ENCODE data around the gene FBXL17. TPM values are rescaled to one million over a fixed set of nuclear protein-coding genes. Genes with fewer than 3 reads are reported as not detected.

The FBXL17 gene
- total RNA-seq, 1 experiment from 2014 or later = 5.3 TPM

DNA sequence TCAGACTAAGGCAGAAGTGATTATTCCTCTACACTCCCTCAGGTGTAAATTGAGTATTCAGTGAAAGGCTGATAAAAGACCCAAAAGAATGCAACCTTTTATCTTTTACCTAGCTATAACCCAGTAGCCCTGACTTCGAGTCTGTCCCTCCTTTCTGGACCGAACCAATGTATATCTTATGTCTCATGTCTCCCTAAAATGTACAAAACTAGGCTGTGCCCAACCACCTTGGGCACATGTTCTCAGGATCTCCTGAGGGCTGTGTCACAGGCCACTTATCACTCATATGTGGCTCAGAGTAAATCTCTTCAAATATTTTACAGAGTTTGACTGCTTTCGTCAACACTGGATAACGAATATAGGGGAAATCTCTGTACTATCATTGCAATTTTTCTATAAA, 12.7 kb downstream of the FBXL17 start:
- Histone ChIP-seq H2BK20ac (ENCODE audit: low read depth, low read length, poor library complexity, severe bottlenecking) (no peak overlapping the region), H2AFZ (ENCODE audit: low read length) (no peak overlapping the region), H4K5ac (ENCODE audit: insufficient read length, low read depth, low read length) (no peak overlapping the region), H3K23me2 (ENCODE audit: insufficient read length, low read depth, low read length, poor library complexity, severe bottlenecking) (no peaks in the 10 kb centered on the region), H3K56ac (ENCODE audit: insufficient read length, low read depth, low read length) (no peak overlapping the region), H2BK12ac (ENCODE audit: insufficient read length, low read depth, low read length) (no peak overlapping the region), H3K4me1 (ENCODE audit: insufficient read depth, low read length) (no peaks in the 10 kb centered on the region), H3K18ac (ENCODE audit: insufficient read length, low read depth, low read length) (no peak overlapping the region), H3K4ac (ENCODE audit: low read depth, low read length) (no peak overlapping the region), H4K91ac (ENCODE audit: insufficient read length, low read depth, low read length) (no peak overlapping the region), H3T11ph (ENCODE audit: low read length) (no peak overlapping the region), H2BK120ac (ENCODE audit: low read depth, low read length, poor library complexity, severe bottlenecking) (no peak overlapping the region), H3K79me1 (ENCODE audit: insufficient read depth, low read depth, low read length, poor library complexity, severe bottlenecking) (no peaks in the 10 kb centered on the region), H3K27ac (ENCODE audit: insufficient read length, low read depth, low read length) (no peak overlapping the region), H2AK5ac (ENCODE audit: insufficient read length, low read length) (no peak overlapping the region), H4K20me1 (ENCODE audit: control insufficient read depth, insufficient read depth, insufficient read length) (no peaks in the 10 kb centered on the region), H3K9me3 (ENCODE audit: control insufficient read depth, low read depth, low read length) (peaks cover 5% of the 10 kb centered on the region), H2BK5ac (ENCODE audit: insufficient read length, low read length) (no peak overlapping the region), H3K4me2 (ENCODE audit: insufficient read depth, insufficient read length, low read length) (no peak overlapping the region), H3K27me3 (ENCODE audit: insufficient read depth, low read length) (no peaks in the 10 kb centered on the region), H3K9ac (ENCODE audit: extremely low read depth, insufficient read length, low read length) (no peak overlapping the region), H3K23ac (ENCODE audit: insufficient read length, low read depth, low read length) (no peak overlapping the region), H3K79me2 (ENCODE audit: insufficient read depth, low read length) (no peaks in the 10 kb centered on the region; the same call in 1 of the 2 replicates), H3K14ac (ENCODE audit: insufficient read depth, low read length) (no peak overlapping the region), H4K8ac (replicated peaks; ENCODE audit: insufficient read length, low read depth, low read length) (no peak overlapping the region), H2BK15ac (ENCODE audit: low read depth, low read length) (no peak overlapping the region)
- no peak for DNase-seq
- peaks cover 22 to 23% of the 10 kb centered on the region in 2 experiments for H3K9me3 Mint-ChIP-seq
- whole genome bisulfite sequencing (ENCODE audit: extremely low coverage, insufficient read length, low lambda C conversion rate) = no CpG with 5 or more reads among the region's 4 CpGs
- TF ChIP-seq, protein P1, sequence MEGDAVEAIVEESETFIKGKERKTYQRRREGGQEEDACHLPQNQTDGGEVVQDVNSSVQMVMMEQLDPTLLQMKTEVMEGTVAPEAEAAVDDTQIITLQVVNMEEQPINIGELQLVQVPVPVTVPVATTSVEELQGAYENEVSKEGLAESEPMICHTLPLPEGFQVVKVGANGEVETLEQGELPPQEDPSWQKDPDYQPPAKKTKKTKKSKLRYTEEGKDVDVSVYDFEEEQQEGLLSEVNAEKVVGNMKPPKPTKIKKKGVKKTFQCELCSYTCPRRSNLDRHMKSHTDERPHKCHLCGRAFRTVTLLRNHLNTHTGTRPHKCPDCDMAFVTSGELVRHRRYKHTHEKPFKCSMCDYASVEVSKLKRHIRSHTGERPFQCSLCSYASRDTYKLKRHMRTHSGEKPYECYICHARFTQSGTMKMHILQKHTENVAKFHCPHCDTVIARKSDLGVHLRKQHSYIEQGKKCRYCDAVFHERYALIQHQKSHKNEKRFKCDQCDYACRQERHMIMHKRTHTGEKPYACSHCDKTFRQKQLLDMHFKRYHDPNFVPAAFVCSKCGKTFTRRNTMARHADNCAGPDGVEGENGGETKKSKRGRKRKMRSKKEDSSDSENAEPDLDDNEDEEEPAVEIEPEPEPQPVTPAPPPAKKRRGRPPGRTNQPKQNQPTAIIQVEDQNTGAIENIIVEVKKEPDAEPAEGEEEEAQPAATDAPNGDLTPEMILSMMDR (conservative IDR thresholded peaks at IDR 0.05) = no peak
- no peak overlapping the region for H3K4me3 Mint-ChIP-seq
- H3K27ac Mint-ChIP-seq = no peak overlapping the region; a peak in 1 of 7 replicates
- H3K27me3 Mint-ChIP-seq (ENCODE audit: low read depth) = no peaks in the 10 kb centered on the region
- peaks cover 0 to 2% of the 10 kb centered on the region in 2 experiments; a peak in 3 of 4 replicates for H3K4me1 Mint-ChIP-seq
- H3K36me3 Mint-ChIP-seq (ENCODE audit: insufficient read depth in 1 of 3, low read depth in 3 of 3) = peaks cover 11 to 22% (median 15%) of the 10 kb centered on the region in 3 experiments
